ENCODE results near the gene ABCC1.

ABCC1 gene

GRCh38 chr16:16048904-16049582, 99.6 kb downstream of the ABCC1 start:
- no peak for DNase-seq (ENCODE audit: low read depth)

GRCh38 chr16:16050106-16050505, 100.7 kb downstream of the ABCC1 start:
- no peak for DNase-seq (ENCODE audit: low read depth)

GRCh38 chr16:16051132-16051531, 101.7 kb downstream of the ABCC1 start:
- no peak for DNase-seq (ENCODE audit: low read depth)

GRCh38 chr16:16052916-16053315, 103.5 kb downstream of the ABCC1 start:
- DNase-seq (ENCODE audit: low read depth), result no peak

- DNase-seq (ENCODE audit: low read depth), result no peak
These were observed 107.7 kb downstream of the ABCC1 start for GRCh38 chr16:16057102-16057501.

GRCh38 chr16:16059160-16059559, 109.7 kb downstream of the ABCC1 start:
- DNase-seq (ENCODE audit: low read depth), result no peak

GRCh38 chr16:16059895-16060590, 110.6 kb downstream of the ABCC1 start:
- DNase-seq (ENCODE audit: low read depth), result no peak

GRCh38 chr16:16062023-16062937, 112.9 kb downstream of the ABCC1 start:
- DNase-seq (ENCODE audit: low read depth), result no peak

- no peak for DNase-seq (ENCODE audit: low read depth)
These were observed 114.3 kb downstream of the ABCC1 start for GRCh38 chr16:16063683-16064082.

GRCh38 chr16:16064874-16065384, 115.5 kb downstream of the ABCC1 start:
- DNase-seq (ENCODE audit: low read depth), result no peak

GRCh38 chr16:16067127-16067526, 117.7 kb downstream of the ABCC1 start:
- no peak for DNase-seq (ENCODE audit: low read depth)

- no peak for DNase-seq (ENCODE audit: low read depth)
These were observed 122.3 kb downstream of the ABCC1 start for GRCh38 chr16:16071631-16072244.

GRCh38 chr16:16073001-16073545, 123.7 kb downstream of the ABCC1 start:
- no peak for DNase-seq (ENCODE audit: low read depth)

GRCh38 chr16:16073891-16074881, 124.8 kb downstream of the ABCC1 start:
- peak; percentile 28 for DNase-seq (ENCODE audit: low read depth)

- DNase-seq (ENCODE audit: low read depth), result no peak
These were observed 126.3 kb downstream of the ABCC1 start for GRCh38 chr16:16075488-16076422.

GRCh38 chr16:16076423-16076813, 127.0 kb downstream of the ABCC1 start:
- DNase-seq (ENCODE audit: low read depth), result no peak

- no peak for DNase-seq (ENCODE audit: low read depth)
These were observed 131.1 kb downstream of the ABCC1 start for GRCh38 chr16:16080465-16081065.

GRCh38 chr16:16081141-16081540, 131.7 kb downstream of the ABCC1 start:
- no peak for DNase-seq (ENCODE audit: low read depth)

GRCh38 chr16:16082255-16082654, 132.8 kb downstream of the ABCC1 start:
- no peak for DNase-seq (ENCODE audit: low read depth)

Data from stromal cell of bone marrow (primary cell).